ENCODE measurements around the gene PRKCA.
A peak's percentile ranks its signal among the peaks of the same experiment; 100 is the strongest.

PRKCA gene

GRCh38 chr17:66784621-66785364 is 482.4 kb downstream of the PRKCA start:
- DNase-seq = no peak

GRCh38 chr17:66786107-66786506 is 483.7 kb downstream of the PRKCA start:
- DNase-seq = no peak

- DNase-seq = no peak
Measured at GRCh38 chr17:66787914-66788313, 485.5 kb downstream of the PRKCA start.

GRCh38 chr17:66789093-66789492 is 486.7 kb downstream of the PRKCA start:
- peak in 2 of 56 donors; percentile 12 to 16 for DNase-seq

GRCh38 chr17:66789961-66790437 is 487.6 kb downstream of the PRKCA start:
- DNase-seq = peak in 4 of 56 donors; percentile 20 to 51 (median 29)

GRCh38 chr17:66790501-66791061 is 488.2 kb downstream of the PRKCA start:
- DNase-seq = no peak

GRCh38 chr17:66791347-66791746 is 488.9 kb downstream of the PRKCA start:
- peak in 34 of 56 donors; percentile 8 to 67 (median 32) for DNase-seq

- DNase-seq = no peak
Measured at GRCh38 chr17:66793814-66794213, 491.4 kb downstream of the PRKCA start.

- DNase-seq = no peak
Measured at GRCh38 chr17:66795486-66795885, 493.1 kb downstream of the PRKCA start.

GRCh38 chr17:66799849-66800537 is 497.6 kb downstream of the PRKCA start:
- peak in 3 of 56 donors; percentile 15 to 38 (median 32) for DNase-seq

- DNase-seq = no peak
Measured at GRCh38 chr17:66803474-66803951, 501.1 kb downstream of the PRKCA start.

- no peak for DNase-seq
Measured at GRCh38 chr17:66805567-66805966, 503.2 kb downstream of the PRKCA start.

- no peak for DNase-seq
Measured at GRCh38 chr17:66807182-66807581, 504.8 kb downstream of the PRKCA start.

- no peak for DNase-seq
Measured at GRCh38 chr17:66809408-66809807, 507.0 kb downstream of the PRKCA start.

GRCh38 chr17:66810951-66811682 is 508.7 kb downstream of the PRKCA start:
- no peak for DNase-seq

- no peak for DNase-seq
Measured at GRCh38 chr17:66811683-66812054, 509.3 kb downstream of the PRKCA start.

- DNase-seq = no peak
Measured at GRCh38 chr17:66812571-66812970, 510.2 kb downstream of the PRKCA start.

- no peak for DNase-seq
Measured at GRCh38 chr17:66813296-66813695, 510.9 kb downstream of the PRKCA start.

GRCh38 chr17:66814026-66814425 is 511.6 kb downstream of the PRKCA start:
- DNase-seq = no peak

GRCh38 chr17:66814570-66814969 is 512.2 kb downstream of the PRKCA start:
- DNase-seq = peak in 1 of 56 donors; percentile 11

- DNase-seq = no peak
Measured at GRCh38 chr17:66817750-66818149, 515.3 kb downstream of the PRKCA start.

- no peak for DNase-seq
Measured at GRCh38 chr17:66819466-66819865, 517.1 kb downstream of the PRKCA start.

All from amygdala (tissue), 56 donors.